Measurements from ENCODE around the gene OSTN.

- TF ChIP-seq CTCF (conservative IDR thresholded peaks at IDR 0.05 in 1 of 2, IDR thresholded peaks at IDR 0.05 in 1 of 2; ENCODE audit: extremely low read depth in 1 of 2, insufficient read depth in 1 of 2, low read depth in 1 of 2, low read length in 2 of 2) (no peak), EZH2 (IDR thresholded peaks at IDR 0.05; ENCODE audit: borderline replicate concordance, low read length) (no peak)
Measured at GRCh38 chr3:191216510-191216909, 17.5 kb downstream of the OSTN start.

Measured in mammary epithelial cell (primary cell).